ENCODE measurements around the gene KRT74.

The KRT74 gene

DNA sequence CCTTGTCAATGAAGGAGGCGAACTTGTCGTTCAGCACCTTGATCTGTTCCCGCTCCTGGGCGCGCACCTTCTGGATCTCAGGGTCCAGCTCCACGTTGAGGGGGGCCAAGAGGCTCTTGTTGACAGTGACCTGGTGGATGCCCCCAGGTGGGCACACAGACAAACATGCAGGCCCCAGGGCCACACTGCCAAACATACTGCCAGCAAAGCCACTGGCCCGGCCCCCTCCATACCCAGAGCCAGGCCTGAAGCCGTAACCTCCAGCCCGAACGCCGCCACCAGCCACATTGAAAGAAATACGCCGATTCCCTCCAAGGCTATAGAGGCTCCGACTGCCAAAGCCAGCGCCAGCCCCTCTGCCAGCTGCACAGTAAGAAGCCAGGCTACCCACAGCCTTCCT is 337 bp downstream of the KRT74 start:
- no peak for DNase-seq (ENCODE audit: low read depth)

DNA sequence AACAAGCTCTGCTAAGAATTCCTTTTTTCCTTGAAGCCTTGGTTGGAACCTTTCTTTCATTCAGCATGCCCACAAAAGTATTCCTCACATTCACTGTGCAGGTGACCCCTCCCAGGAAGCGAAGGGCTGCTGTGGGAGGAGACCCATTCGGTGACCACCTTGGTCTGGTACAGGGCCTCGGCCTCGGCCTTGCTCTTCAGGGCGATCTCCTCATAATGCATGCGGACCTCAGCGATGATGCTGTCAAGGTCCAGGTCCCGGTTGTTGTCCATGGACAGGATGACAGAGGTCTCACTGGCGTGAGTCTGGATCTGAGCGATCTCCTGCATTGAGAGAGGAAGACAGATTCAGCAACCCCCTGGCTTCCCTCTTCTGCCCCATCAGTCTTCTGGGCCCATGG is 3.1 kb downstream of the KRT74 start:
- no peak for DNase-seq (ENCODE audit: low read depth)

DNA sequence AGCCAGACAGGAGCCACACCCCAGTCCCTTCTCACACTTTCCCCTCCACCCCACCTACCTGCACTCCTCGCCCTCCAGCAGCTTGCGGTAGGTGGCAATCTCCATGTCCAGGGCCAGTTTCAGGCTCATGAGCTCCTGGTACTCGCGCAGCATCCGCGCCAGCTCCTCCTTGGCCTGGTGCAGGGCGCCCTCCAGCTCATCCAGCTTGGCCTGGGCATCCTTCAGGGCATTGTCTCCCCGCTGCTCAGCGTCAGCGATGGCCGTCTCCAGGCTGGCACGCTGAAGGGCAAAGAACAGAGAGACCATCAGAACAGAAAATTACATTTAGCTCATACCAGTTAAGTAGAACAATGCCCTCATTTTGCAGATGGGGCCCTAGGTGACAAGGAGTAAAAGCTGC is 5.5 kb downstream of the KRT74 start:
- DNase-seq (ENCODE audit: low read depth): no peak

DNA sequence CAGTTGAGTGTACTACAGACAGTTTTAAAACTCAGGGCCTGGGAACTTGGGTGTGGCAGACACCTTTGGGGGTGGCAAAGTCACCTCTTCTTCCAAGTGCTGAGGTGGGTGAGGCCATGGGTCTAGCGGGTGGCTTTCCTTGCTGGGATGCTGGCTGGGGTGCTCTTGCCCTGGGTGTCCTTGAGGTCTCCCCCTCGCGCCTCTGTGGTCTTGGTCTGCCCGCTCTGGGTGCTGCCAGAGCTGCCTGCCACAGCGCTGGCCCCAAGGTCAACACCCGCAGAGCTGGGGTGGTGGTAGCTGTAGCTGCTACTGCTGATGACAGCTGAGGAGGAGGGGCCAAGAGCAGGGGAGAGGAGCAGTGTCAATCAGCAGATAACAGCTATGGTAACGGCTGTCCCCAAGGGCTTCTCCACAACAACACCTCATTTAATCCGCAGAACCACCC is 6.8 kb downstream of the KRT74 start:
- peak; percentile 38 for DNase-seq (ENCODE audit: low read depth)

DNA sequence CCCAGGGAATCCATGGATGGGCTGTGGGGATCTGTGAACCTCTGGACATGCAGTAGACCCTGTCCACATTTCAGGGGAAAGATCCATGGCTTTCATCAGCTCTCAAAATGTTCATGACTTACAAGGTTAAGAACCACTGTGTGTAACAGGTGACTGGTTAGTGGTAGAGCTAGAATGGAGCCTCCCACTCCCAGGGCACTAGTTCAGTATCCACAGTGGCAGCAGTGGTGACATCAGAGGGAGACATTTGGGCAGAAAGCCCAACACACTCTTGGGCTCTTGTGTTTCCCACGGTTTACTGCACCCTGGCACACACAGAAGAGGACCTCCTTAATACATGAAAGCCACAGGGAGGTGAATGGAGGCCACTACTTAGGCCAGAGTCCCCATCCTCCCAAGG is 9.1 kb downstream of the KRT74 start:
- DNase-seq (ENCODE audit: low read depth): no peak

DNA sequence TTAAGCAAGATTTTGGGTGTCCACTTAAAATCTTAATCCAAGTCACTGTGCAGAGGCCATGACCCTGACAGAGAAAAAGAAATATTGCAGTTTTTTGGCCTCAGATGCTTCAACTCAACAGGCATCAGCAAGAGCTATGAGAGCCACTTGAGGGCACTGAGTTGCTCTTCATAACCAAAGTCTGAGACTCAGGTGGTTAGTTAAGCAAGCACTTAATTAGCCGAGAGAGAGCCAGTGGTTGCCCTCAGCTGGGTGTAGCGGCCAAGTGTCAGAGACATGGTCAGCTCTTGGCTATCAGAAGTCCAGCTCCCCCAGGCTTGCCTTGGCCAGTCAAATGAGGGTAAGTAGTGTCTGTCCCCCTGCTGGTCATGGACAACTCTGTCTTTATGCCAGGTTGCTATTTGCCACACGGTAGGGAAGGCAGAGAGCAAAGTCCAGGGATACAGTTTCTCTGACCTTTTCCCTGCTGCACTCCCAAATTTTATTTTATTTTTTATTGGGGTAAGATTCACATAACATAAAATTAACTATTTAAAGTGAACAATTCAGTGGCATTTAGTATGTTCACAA is 11.7 kb downstream of the KRT74 start:
- DNase-seq (ENCODE audit: low read depth): no peak

DNA sequence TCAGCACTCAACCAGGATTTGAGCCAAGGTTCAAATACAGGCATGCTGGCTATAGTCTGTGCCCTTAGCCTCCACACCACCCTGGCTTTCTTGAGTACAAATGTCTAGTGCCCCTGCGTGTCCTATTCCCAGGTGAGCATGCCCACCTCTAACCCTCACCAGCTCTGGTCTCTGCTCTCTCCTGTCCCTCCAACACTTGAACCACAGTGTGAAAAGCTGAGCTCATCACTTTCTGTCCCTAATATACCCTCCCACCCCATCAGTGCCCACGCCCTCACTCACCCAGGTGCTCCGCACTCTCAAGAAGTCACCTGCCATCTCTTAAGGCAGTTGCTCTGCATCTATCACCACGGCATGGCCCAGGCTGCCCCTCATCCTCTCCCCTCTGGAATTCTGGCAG is 13.7 kb downstream of the KRT74 start:
- no peak for DNase-seq (ENCODE audit: low read depth)

DNA sequence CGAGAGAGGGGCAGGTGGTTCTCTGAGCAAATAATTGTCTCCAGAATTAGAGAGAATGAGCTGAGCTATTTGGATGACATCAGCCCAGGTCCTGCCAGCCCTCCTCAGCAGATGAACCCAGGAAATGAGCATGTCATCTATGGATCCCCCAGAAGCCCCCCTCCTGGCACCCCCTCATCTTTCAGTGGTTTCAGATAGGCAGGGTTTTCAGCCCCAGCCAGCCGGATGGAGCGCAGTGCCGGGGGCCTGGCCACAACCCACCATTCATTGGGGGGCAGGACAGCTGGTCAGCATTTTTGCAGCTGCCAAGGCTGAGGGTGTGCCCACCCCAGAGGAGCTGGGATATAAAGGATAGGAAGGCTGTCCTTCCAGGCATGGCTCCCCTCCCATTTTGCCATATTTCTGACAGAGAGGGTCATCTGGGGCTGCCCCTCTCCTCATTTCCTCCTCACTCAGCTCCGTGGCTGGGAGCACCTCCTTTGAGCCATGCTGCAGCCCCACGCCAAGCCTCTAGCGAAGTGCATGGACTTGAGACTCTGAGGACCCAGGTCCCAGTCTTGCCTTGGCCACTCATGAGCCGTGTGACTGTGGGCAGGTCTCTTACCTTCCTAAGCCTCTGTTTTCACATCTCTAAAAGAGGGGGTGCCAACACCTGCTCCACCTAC is 14.7 kb downstream of the KRT74 start:
- no peak for DNase-seq (ENCODE audit: low read depth)

DNA sequence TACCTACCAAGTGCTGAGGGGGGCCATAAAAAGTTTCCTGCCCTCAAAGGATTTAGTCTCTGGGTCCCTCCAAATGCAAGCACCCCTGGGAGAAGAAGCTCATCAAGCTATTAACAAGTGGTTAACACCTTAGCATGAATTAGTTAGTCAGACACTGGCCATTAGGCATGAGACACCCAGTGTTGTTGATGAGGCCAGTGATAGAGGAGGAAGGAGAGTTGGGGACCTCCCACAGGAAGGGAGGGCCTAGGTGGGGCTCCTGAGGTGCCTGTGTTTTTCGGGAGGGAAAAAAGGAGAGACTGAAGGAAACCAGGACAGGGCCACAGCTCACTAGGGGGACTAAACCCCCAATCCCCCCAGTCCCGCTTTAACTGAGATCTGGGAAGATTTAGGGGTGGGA is 16.2 kb downstream of the KRT74 start:
- no peak for DNase-seq (ENCODE audit: low read depth)

DNA sequence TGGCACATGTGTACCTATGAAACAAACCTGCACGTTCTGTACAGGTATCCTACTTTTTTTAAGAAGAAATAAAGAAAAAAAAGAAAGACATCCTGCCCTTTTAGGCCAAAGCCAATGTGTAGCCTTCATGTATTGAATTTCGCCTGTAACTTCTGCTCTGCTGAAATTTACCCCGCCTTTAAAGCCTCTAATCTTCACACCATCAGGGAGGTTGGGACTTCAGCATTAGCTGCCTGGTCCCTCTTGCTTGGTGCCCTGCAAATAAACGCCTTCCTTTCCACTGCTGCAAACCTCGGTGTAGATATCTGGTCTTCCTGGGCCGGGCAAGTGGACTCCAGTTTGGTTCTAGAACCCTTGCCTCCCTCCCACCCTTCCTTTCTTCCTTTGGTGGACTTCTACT is 18.1 kb downstream of the KRT74 start:
- no peak for DNase-seq (ENCODE audit: low read depth)

DNA sequence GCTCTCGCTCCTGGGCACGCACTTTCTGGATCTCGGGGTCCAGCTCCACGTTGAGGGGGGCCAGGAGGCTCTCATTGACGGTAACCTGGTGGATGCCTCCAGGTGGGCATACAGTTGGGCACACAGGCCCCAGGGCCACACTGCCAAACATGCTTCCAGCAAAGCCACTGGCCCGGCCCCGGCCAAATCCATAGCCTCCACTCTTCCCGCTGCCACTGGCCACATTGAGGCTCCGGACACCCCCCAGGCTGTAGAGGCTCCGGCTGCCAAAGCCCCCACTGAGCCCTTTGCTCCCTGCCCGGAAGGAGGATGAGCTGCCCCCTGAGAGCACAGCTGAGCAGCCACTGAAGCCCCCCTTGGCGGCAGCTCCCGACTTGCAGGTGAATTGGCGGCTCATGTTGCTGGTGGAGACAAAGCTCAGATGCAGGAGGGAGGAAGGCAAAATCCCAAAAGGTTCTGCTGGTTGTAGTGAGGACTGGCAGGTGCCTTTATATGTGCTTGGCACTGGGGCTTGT is 20.9 kb downstream of the KRT74 start, which contains the start of gene KRT71:
Gene KRT71 (minus strand): TSS at position 465 of the 515 bp plus-strand sequence. CDS start 68 bp downstream, at position 397.
- no peak for DNase-seq (ENCODE audit: low read depth)

DNA sequence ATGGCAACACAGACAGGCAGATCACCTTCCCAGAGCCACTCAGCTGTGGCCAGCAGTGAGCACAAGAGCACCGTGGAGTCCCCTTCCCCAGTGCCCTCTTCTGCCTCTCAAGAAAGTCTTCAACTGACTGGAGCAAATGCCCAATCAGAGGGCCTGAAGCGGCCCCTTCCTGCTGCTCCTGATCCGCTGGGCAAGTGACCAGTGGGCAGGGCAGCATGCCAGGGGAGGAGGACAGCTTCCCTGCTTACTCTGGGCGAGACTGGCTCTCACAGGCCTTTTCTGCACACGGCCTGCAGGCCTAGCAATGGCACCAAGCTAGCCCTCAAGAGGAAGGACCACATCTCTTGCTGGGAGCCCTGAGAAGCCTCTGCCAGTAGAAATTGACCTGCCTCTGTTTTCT is 21.6 kb downstream of the KRT74 start:
- no peak for DNase-seq (ENCODE audit: low read depth)

DNA sequence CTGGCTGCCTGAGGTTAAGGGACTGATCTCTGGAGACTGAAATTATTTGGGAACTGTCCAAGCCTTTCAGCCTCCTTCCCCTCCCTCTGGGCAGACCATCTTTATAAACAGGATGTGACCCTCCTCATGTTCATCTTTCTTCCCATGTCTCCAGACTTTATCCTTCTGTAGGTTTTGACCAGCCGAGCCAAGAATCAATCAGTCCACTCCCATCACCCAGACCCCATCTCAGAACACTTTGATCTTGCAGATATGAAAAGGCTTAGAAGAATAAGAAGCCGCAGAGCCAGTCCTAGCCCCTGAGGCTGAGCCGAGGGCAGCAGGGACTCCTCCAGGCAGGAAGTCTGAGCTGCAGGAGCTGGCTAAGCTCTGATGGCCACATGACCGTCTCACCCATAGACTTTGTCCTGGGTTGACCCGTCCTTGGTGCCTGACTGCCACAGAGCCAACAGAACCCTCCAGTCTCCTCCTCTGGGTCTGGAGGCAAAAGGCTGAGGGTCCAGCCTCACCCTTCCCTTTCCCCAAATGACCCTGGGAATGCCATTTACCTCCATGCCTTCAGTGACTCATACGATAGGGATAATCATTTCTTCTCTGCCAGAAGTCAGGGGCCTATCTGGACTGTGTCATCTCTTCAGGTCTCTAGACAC is 22.3 kb downstream of the KRT74 start:
- DNase-seq (ENCODE audit: low read depth): no peak

DNA sequence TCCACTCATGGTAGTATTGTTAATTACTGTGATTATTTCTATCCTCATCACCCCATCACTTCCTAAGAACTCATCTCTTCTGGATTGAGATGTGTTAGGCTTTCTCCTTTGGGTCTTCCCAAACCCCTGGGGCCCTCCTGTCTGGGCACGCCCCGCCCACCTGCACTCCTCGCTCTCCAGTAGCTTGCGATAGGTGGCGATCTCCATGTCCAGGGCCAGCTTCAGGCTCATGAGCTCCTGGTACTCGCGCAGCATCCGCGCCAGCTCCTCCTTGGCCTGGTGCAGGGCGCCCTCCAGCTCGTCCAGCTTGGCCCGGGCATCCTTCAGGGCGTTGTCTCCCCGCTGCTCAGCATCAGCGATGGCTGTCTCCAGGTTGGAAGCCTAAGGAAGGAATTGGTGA is 27.5 kb downstream of the KRT74 start:
- DNase-seq (ENCODE audit: low read depth): no peak

DNA sequence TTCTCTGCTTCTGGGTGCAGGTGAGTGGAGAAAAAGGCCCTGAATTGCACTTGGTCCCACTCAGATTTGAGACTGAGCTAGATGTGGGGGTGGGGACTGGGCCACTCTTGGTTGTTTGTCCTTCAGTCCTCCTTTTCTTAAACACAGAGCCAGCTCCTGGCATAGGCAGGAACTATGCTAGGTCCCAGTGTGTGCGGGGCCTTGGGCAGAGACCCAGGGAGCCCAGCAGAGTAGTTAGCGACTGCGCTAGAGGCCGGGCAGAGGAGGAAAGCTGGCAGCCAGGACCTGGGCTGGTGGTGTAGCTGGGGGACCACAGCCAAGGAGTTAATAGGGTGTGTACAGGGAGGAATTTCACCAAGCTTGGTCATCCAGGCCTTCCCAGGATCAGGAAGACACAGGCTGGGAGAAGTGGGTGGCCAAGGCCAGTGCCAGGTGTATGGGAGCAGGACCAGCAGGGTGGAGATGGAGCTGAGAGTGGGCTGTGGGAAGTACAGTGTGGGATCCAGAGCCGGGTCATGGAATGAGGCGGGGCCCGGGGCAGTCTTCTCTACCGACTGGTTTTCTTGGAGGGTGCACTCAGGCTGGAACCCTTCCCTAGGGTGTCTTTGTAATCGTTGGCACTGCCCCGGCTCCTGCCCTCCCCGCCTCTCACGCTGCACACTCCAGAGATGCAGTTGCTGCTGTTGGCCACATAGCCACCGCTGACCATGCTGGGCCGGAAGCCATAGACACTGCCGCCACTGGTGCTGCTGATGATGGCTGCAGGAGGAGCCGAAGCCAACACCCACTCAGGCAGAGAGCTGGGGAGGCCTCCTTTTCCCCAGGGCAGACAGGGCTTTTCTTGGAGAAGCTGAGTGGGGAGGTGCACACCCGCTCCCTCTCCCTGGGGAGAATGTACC is 29.4 kb downstream of the KRT74 start:
- no peak for DNase-seq (ENCODE audit: low read depth)

DNA sequence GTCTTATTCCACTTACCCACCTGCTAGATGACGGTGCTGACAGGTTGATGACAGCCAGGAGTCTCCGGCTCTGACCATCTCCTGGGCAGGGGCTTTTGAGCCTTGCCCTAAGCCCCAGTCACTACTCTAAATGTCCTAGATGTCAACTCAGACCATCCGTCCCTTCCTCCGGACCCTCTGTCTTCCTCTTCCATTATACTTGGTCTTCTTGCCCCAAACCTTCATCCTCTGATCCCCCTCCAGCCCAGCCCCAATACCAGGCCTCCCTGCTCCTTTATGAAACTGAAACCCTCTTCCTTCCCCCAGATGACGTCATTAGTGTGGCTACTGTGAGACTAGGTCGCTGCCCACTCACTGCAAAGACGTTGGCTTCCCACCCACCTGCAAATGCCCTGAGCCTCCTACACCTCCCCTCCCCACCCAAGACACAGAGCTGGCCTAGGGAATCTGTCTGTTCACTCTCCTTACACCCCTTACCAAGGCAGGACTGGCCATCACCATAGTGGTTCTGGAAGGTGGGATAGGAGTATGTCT is 30.8 kb downstream of the KRT74 start:
- no peak for DNase-seq (ENCODE audit: low read depth)

DNA sequence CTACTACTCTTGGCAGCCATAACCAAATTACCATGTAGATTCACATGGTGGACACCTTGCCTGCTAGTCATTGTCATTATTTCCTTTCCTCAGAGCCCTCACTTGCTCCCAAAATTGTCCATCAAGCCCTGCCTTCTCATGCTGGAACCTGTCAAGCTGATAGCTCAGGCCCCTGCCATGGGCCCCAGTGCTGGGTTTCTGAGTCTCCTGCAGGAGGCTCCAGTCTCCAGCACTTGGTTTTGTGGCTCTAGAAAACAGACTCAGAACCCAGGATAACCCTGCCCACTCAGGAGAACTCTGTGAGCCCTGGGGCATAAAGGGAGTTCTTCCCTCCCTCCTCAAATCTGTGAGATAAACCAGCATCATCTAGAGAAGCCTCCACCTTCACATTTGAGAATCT is 31.5 kb downstream of the KRT74 start:
- no peak for DNase-seq (ENCODE audit: low read depth)

DNA sequence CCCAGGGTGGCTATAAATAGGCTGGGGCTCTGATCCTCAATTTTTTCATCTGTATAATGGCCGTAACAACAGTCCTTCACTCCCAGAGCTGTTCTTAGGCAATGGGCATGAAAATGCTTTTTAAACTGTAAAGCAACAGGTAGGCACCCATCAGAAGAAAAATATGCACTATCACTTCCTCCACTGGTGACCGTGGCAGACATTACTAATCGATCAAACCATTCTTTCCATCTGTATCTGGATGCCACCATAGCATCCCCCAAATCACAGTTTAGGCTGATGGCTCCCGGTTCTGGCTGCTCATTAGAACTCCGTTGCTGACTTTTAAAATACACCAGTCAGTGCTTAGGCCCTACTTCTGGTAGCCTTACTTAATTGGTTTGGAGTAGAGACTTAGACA is 31.9 kb downstream of the KRT74 start:
- DNase-seq (ENCODE audit: low read depth): no peak

DNA sequence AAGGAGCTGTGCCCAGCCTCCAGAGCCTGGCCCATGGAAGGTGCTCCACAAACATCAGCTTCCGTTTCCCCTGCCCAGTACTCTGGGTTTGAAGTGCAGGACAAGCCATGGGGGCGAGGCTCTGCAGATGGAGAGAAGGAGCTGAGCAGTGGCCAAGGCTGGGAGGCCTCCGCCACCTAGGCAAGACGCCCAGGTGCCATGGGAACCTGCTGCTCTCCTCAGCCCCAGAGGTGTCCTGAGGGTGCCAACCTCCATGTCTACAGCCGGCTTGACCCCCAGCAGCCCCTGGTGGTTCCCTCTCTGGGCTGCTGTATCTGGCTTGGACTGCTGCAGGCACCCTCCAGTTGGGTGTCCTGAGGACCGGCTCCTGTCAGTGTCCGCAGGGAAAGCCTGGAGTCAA is 33.1 kb downstream of the KRT74 start:
- DNase-seq (ENCODE audit: low read depth): no peak

DNA sequence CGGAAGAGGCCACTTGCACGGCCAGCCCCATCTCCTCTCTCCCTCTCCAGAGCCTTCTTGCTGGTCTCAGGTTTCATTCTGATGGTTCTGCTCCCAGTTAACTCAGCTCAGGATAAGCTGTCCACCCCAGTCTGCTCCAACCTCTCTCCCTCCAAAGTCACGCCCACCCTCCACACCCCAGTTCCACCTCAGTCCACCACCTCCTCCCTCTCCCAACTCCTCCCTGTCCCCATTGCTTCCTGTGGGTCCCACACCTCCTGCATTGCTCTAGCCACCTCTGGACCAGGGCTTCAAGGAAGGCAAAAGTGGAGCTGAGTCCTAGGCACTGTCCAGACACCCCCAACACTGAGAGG is 33.8 kb downstream of the KRT74 start:
- no peak for DNase-seq (ENCODE audit: low read depth)

DNA sequence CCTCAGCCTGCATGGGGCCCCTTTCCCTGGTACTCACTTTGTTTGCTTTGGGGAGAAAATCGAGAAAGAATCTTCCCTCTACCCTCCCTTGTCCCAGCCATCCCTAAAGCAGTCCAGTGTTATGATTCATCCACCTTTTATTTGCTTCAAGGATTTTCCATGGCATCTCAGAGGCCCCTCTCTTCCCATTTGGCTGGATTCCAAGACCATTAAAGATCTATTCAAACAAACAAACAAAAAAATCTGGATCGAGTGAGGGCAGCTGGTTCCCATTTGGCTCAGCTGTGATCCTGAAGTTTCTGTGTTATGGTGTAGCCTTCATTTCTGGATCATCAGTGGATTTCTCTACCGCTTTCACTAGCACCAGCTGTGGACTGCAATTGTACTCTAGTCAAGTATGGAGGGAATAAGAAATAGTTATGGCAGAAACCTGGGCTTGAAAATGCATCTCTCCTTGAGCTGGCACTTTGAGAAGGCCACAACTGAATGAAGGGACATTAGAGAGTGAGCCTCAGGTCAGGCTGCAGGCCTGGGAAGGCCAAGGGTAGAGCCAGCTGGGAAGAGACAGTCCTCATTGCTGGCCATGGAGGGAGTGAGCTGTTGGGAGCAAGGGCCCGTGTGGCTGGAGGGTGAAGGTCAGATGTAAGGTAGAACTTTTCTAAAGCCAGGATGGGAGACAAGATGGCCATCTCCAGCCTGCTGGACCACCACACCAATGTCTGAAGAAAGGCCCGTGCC is 34.4 kb downstream of the KRT74 start:
- DNase-seq (ENCODE audit: low read depth): no peak

DNA sequence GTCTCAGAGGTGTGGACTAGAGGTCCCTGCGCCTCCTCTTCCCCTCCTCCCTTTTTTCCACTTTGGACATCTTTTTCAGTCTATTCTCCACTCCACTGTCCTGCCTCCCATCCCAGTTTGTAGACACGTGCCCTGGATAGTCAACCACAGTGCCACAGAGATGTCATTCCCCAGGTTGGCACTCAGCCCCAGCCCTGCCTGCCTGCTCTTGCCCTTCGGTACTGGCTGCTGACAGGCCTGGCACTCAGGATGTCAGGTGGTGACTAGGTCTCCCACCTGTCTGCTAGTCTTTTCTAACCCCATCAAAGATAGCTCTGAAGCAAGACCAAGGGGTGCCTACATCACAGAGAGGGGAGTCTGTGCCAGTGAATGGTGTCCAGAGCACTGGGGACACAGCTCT is 36.5 kb downstream of the KRT74 start:
- DNase-seq (ENCODE audit: low read depth): no peak

Measured in stimulated activated CD8-positive, alpha-beta memory T cell treated with anti-CD3 and anti-CD28 coated beads, Interleukin-4, amount 100 ng/mL, for 24 hours (primary cell).